Measurements from ENCODE around the gene NFIB. TPM values are rescaled to one million over a fixed set of nuclear protein-coding genes. Genes with fewer than 3 reads are reported as not detected.

NFIB gene
- total RNA-seq, 1 experiment from 2014 or later, result 14.3 TPM

- Histone ChIP-seq H3K9ac (ENCODE audit: extremely low read depth, insufficient read length, low read length) (no peak overlapping the region), H2AK5ac (ENCODE audit: insufficient read length, low read length) (no peak overlapping the region), H3K27ac (ENCODE audit: insufficient read length, low read depth, low read length) (no peak overlapping the region), H3K4ac (ENCODE audit: low read depth, low read length) (no peak overlapping the region), H2BK12ac (ENCODE audit: insufficient read length, low read depth, low read length) (no peak overlapping the region), H3K23ac (ENCODE audit: insufficient read length, low read depth, low read length) (no peak overlapping the region), H2BK20ac (ENCODE audit: low read depth, low read length, poor library complexity, severe bottlenecking) (no peak overlapping the region), H4K20me1 (ENCODE audit: control insufficient read depth, insufficient read depth, insufficient read length) (no peaks in the 10 kb centered on the region), H3K18ac (ENCODE audit: insufficient read length, low read depth, low read length) (no peak overlapping the region), H3K79me1 (ENCODE audit: insufficient read depth, low read depth, low read length, poor library complexity, severe bottlenecking) (no peaks in the 10 kb centered on the region), H3K4me1 (ENCODE audit: insufficient read depth, low read length) (peaks cover 11% of the 10 kb centered on the region; the same call in 1 of the 2 replicates), H2BK5ac (ENCODE audit: insufficient read length, low read length) (no peak overlapping the region), H4K5ac (ENCODE audit: insufficient read length, low read depth, low read length) (no peak overlapping the region), H3K9me3 (ENCODE audit: control insufficient read depth, low read depth, low read length) (no peaks in the 10 kb centered on the region), H3K23me2 (ENCODE audit: insufficient read length, low read depth, low read length, poor library complexity, severe bottlenecking) (no peaks in the 10 kb centered on the region), H2AFZ (ENCODE audit: low read length) (no peak overlapping the region), H4K91ac (ENCODE audit: insufficient read length, low read depth, low read length) (no peak overlapping the region), H3K14ac (ENCODE audit: insufficient read depth, low read length) (no peak overlapping the region), H2BK15ac (ENCODE audit: low read depth, low read length) (no peak overlapping the region), H2BK120ac (ENCODE audit: low read depth, low read length, poor library complexity, severe bottlenecking) (no peak overlapping the region), H3K56ac (ENCODE audit: insufficient read length, low read depth, low read length) (no peak overlapping the region), H3K4me2 (ENCODE audit: insufficient read depth, insufficient read length, low read length) (no peak overlapping the region), H3T11ph (ENCODE audit: low read length) (no peak overlapping the region), H3K27me3 (ENCODE audit: insufficient read depth, low read length) (no peaks in the 10 kb centered on the region), H4K8ac (replicated peaks; ENCODE audit: insufficient read length, low read depth, low read length) (no peak overlapping the region), H3K79me2 (ENCODE audit: insufficient read depth, low read length) (no peaks in the 10 kb centered on the region)
- Mint-ChIP-seq H3K36me3 (ENCODE audit: insufficient read depth in 1 of 3, low read depth in 3 of 3) (no peaks in the 10 kb centered on the region), H3K4me1 (peaks cover 28 to 59% of the 10 kb centered on the region in 2 experiments), H3K27me3 (ENCODE audit: low read depth) (no peaks in the 10 kb centered on the region), H3K27ac (peak overlapping the region in 1 of 3 experiments; percentile 9; a peak in 1 of 7 replicates), H3K9me3 (no peaks in the 10 kb centered on the region), H3K4me3 (no peak overlapping the region)
- DNase-seq, result no peak
- WGBS (ENCODE audit: extremely low coverage, insufficient read length, low lambda C conversion rate), result no CpG with 5 or more reads among the region's 6 CpGs
- no peak for TF ChIP-seq CTCF (conservative IDR thresholded peaks at IDR 0.05)
Observed at GRCh38 chr9:14240537-14240936, 73.4 kb downstream of the NFIB start.

Data from H9 (cell line).